Heart right ventricle (tissue), 16 donors: ENCODE data around the gene CYP1B1. TPM values are rescaled to one million over a fixed set of nuclear protein-coding genes. Genes with fewer than 3 reads are reported as not detected.
"Not testable (repeated sequence)": the region's sequence is repeated elsewhere in the genome, so short reads cannot be mapped to it uniquely, and the experiment has no call there.

Experiments used
- ATAC-seq, 8 donors: fragments of 200-7000 bp; cut with Tn5 transposase; one replicate each; pipeline ENCODE4 v1.9.1; 2020; ENCODE audit warnings: mild to moderate bottlenecking in 8 of 8, moderate library complexity in 8 of 8, moderate number of reproducible peaks in 1 of 8
- DNase-seq, 2 donors: peaks; one replicate each; pipeline ENCODE4 v3.0.0-alpha.2; 2020
- H3K27ac ChIP-seq, 10 donors: fragments of 200-600 bp; sonication (generic) in 2 of 10; one replicate each; pipeline versions ENCODE4 v1.5.0 to v1.8.0; 2020 to 2022; ENCODE audit warnings: mild to moderate bottlenecking in 3 of 10
- H3K27me3 ChIP-seq, 7 donors: fragments of 200-600 bp; one replicate each; pipeline ENCODE4 v1.8.0; 2021 to 2022; ENCODE audit warnings: mild to moderate bottlenecking in 2 of 7
- H3K36me3 ChIP-seq, 9 donors: fragments of 200-600 bp; sonication (generic) in 1 of 9; one replicate each; pipeline versions ENCODE4 v1.5.0 to v1.8.0; 2020 to 2022; ENCODE audit warnings: mild to moderate bottlenecking in 2 of 9
- H3K4me1 ChIP-seq, 9 donors: fragments of 200-600 bp; sonication (generic) in 1 of 9; one replicate each; pipeline versions ENCODE4 v1.5.0 to v1.8.0; 2020 to 2022; ENCODE audit warnings: mild to moderate bottlenecking in 4 of 9
- H3K4me3 ChIP-seq, 10 donors: fragments of 200-600 bp; sonication (generic) in 2 of 10; one replicate each; pipeline versions ENCODE4 v1.5.0 to v1.8.0; 2020 to 2022; ENCODE audit warnings: mild to moderate bottlenecking in 7 of 10, moderate library complexity in 2 of 10
- H3K9me3 ChIP-seq, 11 donors: fragments of 200-600 bp in 10 of 11; sonication (generic) in 2 of 11; one replicate each; pipeline versions ENCODE4 v1.5.0 to v1.8.0; 2013 to 2022; ENCODE audit warnings: mild to moderate bottlenecking in 2 of 11, control low read depth in 1 of 11, moderate library complexity in 1 of 11
- CTCF ChIP-seq, 9 donors: fragments of 200-600 bp; sonication (generic) in 2 of 9; IDR thresholded peaks; one replicate each; pipeline versions ENCODE4 v1.5.0 to v1.8.0; 2021 to 2022; ENCODE audit warnings: antibody characterized with exemption in 9 of 9, mild to moderate bottlenecking in 5 of 9, moderate library complexity in 1 of 9
- WGBS, 2 donors: extraction: QIAGEN DNeasy Blood & Tissue Kit; methylation state at CpG; one replicate each; pipeline ENCODE4 v1.1.7; 2013; ENCODE audit warnings: inconsistent platforms in 1 of 2; 5-methylcytosine and 5-hydroxymethylcytosine counted together
- intact Hi-C, 10 donors: fragments of 100-400 bp; cut with DNase I; formaldehyde crosslinking; loops; one replicate each; pipeline versions ENCODE4 v1.11.1 to v1.14.2; 2022
- polyA plus RNA-seq, 2 donors: library from polyadenylated mRNA; stranded (reverse); fragments of 200-250 nt; gene quantifications; one replicate each; pipeline ENCODE4 v1.2.3, GENCODE V29; 2013
- total RNA-seq, 10 donors: library from RNA; stranded (reverse); fragmentation: NEBNext Ultra II Directional in 3 of 10; extraction: Animal tissue kit (Norgen Biotek cat#: 25700) in 3 of 10; gene quantifications; one replicate each; pipeline versions ENCODE4 v1.2.1 to v1.2.4, GENCODE V29; 2021 to 2023
- donor health status: Arrhythmogenic right ventricular cardiomyopathy.
- donor health status: ischemic (EF 13 %, LVEDD 7.1; RV severe dilation, severe dysfunction).
- donor health status: healthy with polysubstance abuse.
- donor health status: DM: no; HTN: yes; CAD: no.
- donor health status: DM: no; HTN: no; CAD: no.
- donor health status: ischemic (EF 25% LVEDD 6.9; RV normal size, moderate dysfunction).
- donor health status: ischemic (EF 25% LVEDD 5.7; RV mildly dilated, moderate dysfunction).
- donor health status: healthy.
- donor health status: DM: yes; HTN: yes; CAD: no.
- donor health status: Ischemic cardiomyopathy.
- donor health status: ischemic (EF 35%, LVEDD 5.7; RV mildly dilated, moderate dysfunction).
- donor health status: nonischemic (EF 11% LVEDD 7.7; RV severe dilation, severe dysfunction).
- donor health status: DM: yes; HTN: yes; CAD: no.
- donor health status: PGD.
- donor health status: ischemic (EF 29% LVEDD 5.4; RV normal size, mild dysfunction).
- donor health status: nonischemic (EF 23%, LVEDD 6.1; RV moderate dilation, normal function).

CYP1B1 gene
- total and polyA plus RNA-seq, 12 donors = 7.2 to 89.3 (median 14.3) TPM

GRCh38 chr2:38026846-38027245 lies 49.1 kb downstream of the CYP1B1 start:
- H3K4me3 ChIP-seq = no peak overlapping the region
- H3K27ac ChIP-seq = no peak overlapping the region
- DNase-seq (no peak), ATAC-seq (no peak)
- H3K36me3 ChIP-seq = no peaks in the 10 kb centered on the region
- no peaks in the 10 kb centered on the region for H3K27me3 ChIP-seq
- TF ChIP-seq CTCF (IDR thresholded peaks at IDR 0.05) = no peak
- no peaks in the 10 kb centered on the region for H3K9me3 ChIP-seq
- 80 to 82% methylated on average over 2 of the region's 2 CpGs for WGBS, 2 donors
- peaks cover 0 to 12% (median 5%) of the 10 kb centered on the region in 9 donors for H3K4me1 ChIP-seq
- intact Hi-C loops = no loop called here

DNA sequence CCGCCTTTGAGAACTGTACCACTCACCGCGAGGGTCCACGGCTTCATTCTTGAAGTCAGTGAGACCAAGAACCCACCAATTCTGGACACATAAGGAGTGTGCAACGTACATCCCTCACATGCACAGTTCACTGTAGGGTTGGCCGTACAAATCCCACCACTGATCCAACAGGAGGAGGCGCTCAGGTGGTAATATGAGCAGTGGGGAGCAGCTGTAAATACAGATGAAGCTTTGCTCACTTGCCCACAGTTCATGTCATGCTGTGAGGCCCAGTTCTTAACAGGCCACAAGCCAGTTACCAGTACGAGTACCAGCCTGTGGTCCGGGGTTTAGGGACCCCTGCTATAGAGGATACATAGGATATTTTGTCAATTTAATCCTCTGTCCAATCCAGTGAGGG lies 54.4 kb downstream of the CYP1B1 start:
- DNase-seq (no peak), ATAC-seq (no peak)
- Histone ChIP-seq H3K27me3 (no peaks in the 10 kb centered on the region), H3K4me3 (no peak overlapping the region), H3K36me3 (no peaks in the 10 kb centered on the region), H3K27ac (no peak overlapping the region), H3K9me3 (no peaks in the 10 kb centered on the region), H3K4me1 (no peaks in the 10 kb centered on the region)
- WGBS, 2 donors = 97% methylated on average over 9 of the region's 9 CpGs
- intact Hi-C loops = no loop called here
- TF ChIP-seq CTCF (IDR thresholded peaks at IDR 0.05) = no peak

DNA sequence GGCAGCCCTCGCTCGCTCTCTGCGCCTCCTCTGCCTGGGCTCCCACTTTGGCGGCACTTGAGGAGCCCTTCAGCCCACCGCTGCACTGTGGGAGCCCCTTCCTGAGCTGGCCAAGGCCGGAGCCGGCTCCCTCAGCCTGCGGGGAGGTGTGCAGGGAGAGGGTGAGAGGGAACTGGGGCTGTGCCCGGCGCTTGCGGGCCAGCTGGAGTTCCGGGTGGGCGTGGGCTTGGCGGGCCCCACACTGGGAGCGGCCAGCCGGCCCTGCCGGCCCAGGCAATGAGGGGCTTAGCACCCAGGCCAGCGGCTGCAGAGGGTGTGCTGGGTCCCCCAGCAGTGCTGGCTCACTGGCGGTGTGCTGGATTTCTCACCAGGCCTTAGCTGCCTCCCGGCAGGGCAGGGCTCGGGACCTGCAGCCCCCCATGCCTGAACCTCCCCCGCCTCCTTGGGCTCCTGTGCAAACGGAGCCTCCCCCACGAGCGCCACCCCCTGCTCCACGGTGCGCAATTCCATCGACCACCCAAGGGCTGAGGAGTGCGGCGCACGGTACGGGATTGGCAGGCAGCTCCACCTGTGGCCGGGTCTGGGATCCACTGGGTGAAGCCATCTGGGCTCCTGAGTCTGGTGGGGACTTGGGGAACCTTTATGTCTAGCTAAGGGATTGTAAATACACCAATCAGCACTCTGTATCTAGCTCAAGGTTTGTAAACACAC lies 55.4 kb downstream of the CYP1B1 start:
- H3K36me3 ChIP-seq, H3K27me3 ChIP-seq, DNase-seq, intact Hi-C loops, H3K27ac ChIP-seq, H3K9me3 ChIP-seq, H3K4me1 ChIP-seq, ATAC-seq, H3K4me3 ChIP-seq: not testable (repeated sequence)
- WGBS, 2 donors = 97% methylated on average over 33 of the region's 33 CpGs

DNA sequence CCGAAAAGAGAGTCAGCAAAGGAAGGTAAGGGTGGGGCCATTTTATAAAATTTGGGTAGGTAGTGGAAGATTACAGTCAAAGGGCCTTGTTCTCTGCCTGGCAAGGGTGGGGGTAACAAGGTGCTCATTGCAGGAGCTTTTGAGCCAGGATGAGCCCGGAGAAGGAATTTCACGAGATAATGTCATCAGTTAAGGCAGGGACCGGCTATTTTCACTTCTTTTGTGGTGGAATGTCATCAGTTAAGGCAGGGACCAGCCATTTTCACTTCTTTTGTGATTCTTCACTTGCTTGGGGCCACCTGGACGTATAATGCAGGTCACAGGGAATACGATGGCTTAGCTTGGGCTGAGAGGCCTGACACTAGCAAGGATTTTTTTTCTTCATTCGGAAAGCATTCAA lies 58.1 kb downstream of the CYP1B1 start:
- no peaks in the 10 kb centered on the region for H3K9me3 ChIP-seq
- no peaks in the 10 kb centered on the region for H3K27me3 ChIP-seq
- no peak overlapping the region for H3K4me3 ChIP-seq
- H3K36me3 ChIP-seq = peaks cover 0 to 4% (median 0%) of the 10 kb centered on the region in 9 donors
- no peaks in the 10 kb centered on the region for H3K4me1 ChIP-seq
- no peak for TF ChIP-seq CTCF (IDR thresholded peaks at IDR 0.05)
- WGBS, 2 donors = 73 to 94% methylated on average over 7 of the region's 7 CpGs
- DNase-seq (no peak), ATAC-seq (no peak)
- no peak overlapping the region for H3K27ac ChIP-seq
- intact Hi-C loops = loop anchor here in 1 of 10 donors (1.0 kb wide), 1 partner anchor 19 kb away; no protein-coding TSS in a partner anchor

Other genes starting within 250 kb of the CYP1B1 start
- 1 to 10 TPM; 4.1 to 8.5 (median 5.2) TPM for gene RMDN2, start 150.9 kb downstream of the CYP1B1 start, total RNA-seq
- 1 to 10 TPM; 2.5 to 4.4 TPM for gene RMDN2, start 150.9 kb downstream of the CYP1B1 start, polyA plus RNA-seq